ENCODE data around the gene BBS9. TPM values are rescaled to one million over a fixed set of nuclear protein-coding genes. Genes with fewer than 3 reads are reported as not detected.

The BBS9 gene
- total RNA-seq, 1 donor, result 33.3 TPM

DNA sequence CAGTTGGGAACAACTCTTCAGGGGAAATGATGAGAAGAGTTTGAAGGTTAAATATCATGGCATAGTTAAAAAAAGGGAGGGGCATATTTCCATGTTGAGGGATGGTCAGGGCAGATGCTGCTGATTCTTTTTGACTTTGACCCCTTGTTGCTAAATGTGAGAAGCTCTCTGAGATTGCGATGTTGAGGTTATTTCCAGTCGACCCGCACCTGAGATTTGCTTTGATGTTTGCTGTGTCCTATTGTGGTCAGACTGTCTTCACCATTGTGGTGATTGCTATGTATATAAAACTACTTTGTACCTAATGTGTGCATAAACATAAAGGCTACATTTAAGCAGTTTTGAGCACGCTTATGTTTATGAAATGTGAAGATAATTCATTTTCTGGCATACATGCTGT, 90.9 kb downstream of the BBS9 start:
- H3K27ac ChIP-seq (ENCODE audit: low read depth, low read length), result no peak overlapping the region
- no peak overlapping the region for H2AFZ ChIP-seq (ENCODE audit: low read length)
- H3K36me3 ChIP-seq (ENCODE audit: insufficient read depth, low read length), result no peaks in the 10 kb centered on the region
- no peak overlapping the region for H3K4me3 ChIP-seq (ENCODE audit: insufficient read depth, low read length)
- no peaks in the 10 kb centered on the region for H3K27me3 ChIP-seq (ENCODE audit: insufficient read depth, low read length)
- no peak for DNase-seq (ENCODE audit: insufficient read length, low spot score, missing footprints)
- no peak overlapping the region for H3K4me2 ChIP-seq (ENCODE audit: insufficient read depth, low read length)
- no peak for TF ChIP-seq CTCF (IDR thresholded peaks at IDR 0.05; ENCODE audit: extremely low read depth, low read depth, low read length)
- no peaks in the 10 kb centered on the region for H3K4me1 ChIP-seq (ENCODE audit: insufficient read depth, low read length)
- H4K20me1 ChIP-seq (ENCODE audit: insufficient read depth, low read length), result no peaks in the 10 kb centered on the region
- H3K79me2 ChIP-seq (ENCODE audit: insufficient read depth, low read length), result no peaks in the 10 kb centered on the region
- H3K9me3 ChIP-seq (ENCODE audit: low read depth, low read length), result no peaks in the 10 kb centered on the region

- no peaks in the 10 kb centered on the region for H3K36me3 ChIP-seq (ENCODE audit: insufficient read depth, low read length)
Measured at GRCh38 chr7:33221390-33221789, 92.0 kb downstream of the BBS9 start.

GRCh38 chr7:33232632-33233145, 103.3 kb downstream of the BBS9 start:
- Histone ChIP-seq H3K4me2 (ENCODE audit: insufficient read depth, low read length) (no peak overlapping the region), H4K20me1 (ENCODE audit: insufficient read depth, low read length) (no peaks in the 10 kb centered on the region), H2AFZ (ENCODE audit: low read length) (no peak overlapping the region), H3K27me3 (ENCODE audit: insufficient read depth, low read length) (no peaks in the 10 kb centered on the region), H3K36me3 (ENCODE audit: insufficient read depth, low read length) (no peaks in the 10 kb centered on the region), H3K27ac (ENCODE audit: low read depth, low read length) (no peak overlapping the region), H3K79me2 (ENCODE audit: insufficient read depth, low read length) (no peaks in the 10 kb centered on the region), H3K4me1 (ENCODE audit: insufficient read depth, low read length) (no peaks in the 10 kb centered on the region), H3K4me3 (ENCODE audit: insufficient read depth, low read length) (no peak overlapping the region), H3K9me3 (ENCODE audit: low read depth, low read length) (no peaks in the 10 kb centered on the region)
- no peak for TF ChIP-seq CTCF (IDR thresholded peaks at IDR 0.05; ENCODE audit: extremely low read depth, low read depth, low read length)
- no peak for DNase-seq (ENCODE audit: insufficient read length, low spot score, missing footprints)

More at GRCh38 chr7:33221390-33221789, 92.0 kb downstream of the BBS9 start:
- no peaks in the 10 kb centered on the region for H3K27me3 ChIP-seq (ENCODE audit: insufficient read depth, low read length)
- no peak overlapping the region for H3K27ac ChIP-seq (ENCODE audit: low read depth, low read length)
- no peak overlapping the region for H2AFZ ChIP-seq (ENCODE audit: low read length)
- no peak overlapping the region for H3K4me2 ChIP-seq (ENCODE audit: insufficient read depth, low read length)
- H3K9me3 ChIP-seq (ENCODE audit: low read depth, low read length), result no peaks in the 10 kb centered on the region
- TF ChIP-seq CTCF (IDR thresholded peaks at IDR 0.05; ENCODE audit: extremely low read depth, low read depth, low read length), result no peak
- no peaks in the 10 kb centered on the region for H3K4me1 ChIP-seq (ENCODE audit: insufficient read depth, low read length)
- H3K4me3 ChIP-seq (ENCODE audit: insufficient read depth, low read length), result no peak overlapping the region
- no peak for DNase-seq (ENCODE audit: insufficient read length, low spot score, missing footprints)
- no peaks in the 10 kb centered on the region for H4K20me1 ChIP-seq (ENCODE audit: insufficient read depth, low read length)
- no peaks in the 10 kb centered on the region for H3K79me2 ChIP-seq (ENCODE audit: insufficient read depth, low read length)

DNA sequence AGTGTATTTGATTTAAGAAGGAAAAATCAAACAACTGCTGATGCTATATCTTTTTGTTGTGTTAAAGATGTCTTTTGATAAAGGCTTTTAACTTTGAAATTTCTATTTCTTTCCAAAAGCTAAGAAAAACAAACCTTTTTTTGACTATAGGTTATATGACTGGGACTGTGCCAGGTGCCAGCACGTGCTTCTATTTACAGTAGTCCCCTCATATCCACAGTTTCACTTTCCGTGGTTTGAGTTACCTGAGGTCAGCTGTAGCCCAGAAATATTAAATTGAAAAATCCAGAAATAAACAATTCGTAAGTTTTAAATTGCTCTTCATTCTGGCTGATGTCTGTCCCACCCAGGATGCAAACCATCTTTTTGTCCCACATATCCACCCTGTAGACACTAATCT, 104.3 kb downstream of the BBS9 start:
- H2AFZ ChIP-seq (ENCODE audit: low read length), result no peak overlapping the region
- H3K4me2 ChIP-seq (ENCODE audit: insufficient read depth, low read length), result no peak overlapping the region
- TF ChIP-seq CTCF (IDR thresholded peaks at IDR 0.05; ENCODE audit: extremely low read depth, low read depth, low read length), result no peak
- no peak overlapping the region for H3K4me3 ChIP-seq (ENCODE audit: insufficient read depth, low read length)
- no peaks in the 10 kb centered on the region for H3K79me2 ChIP-seq (ENCODE audit: insufficient read depth, low read length)
- H3K27me3 ChIP-seq (ENCODE audit: insufficient read depth, low read length), result no peaks in the 10 kb centered on the region
- H3K36me3 ChIP-seq (ENCODE audit: insufficient read depth, low read length), result no peaks in the 10 kb centered on the region
- H3K4me1 ChIP-seq (ENCODE audit: insufficient read depth, low read length), result no peaks in the 10 kb centered on the region
- DNase-seq (ENCODE audit: insufficient read length, low spot score, missing footprints), result no peak
- no peak overlapping the region for H3K27ac ChIP-seq (ENCODE audit: low read depth, low read length)
- no peaks in the 10 kb centered on the region for H4K20me1 ChIP-seq (ENCODE audit: insufficient read depth, low read length)
- H3K9me3 ChIP-seq (ENCODE audit: low read depth, low read length), result no peaks in the 10 kb centered on the region
